8988T (cell line): ENCODE results near the gene MGAT1.
A peak's percentile ranks its signal among the peaks of the same experiment; 100 is the strongest.

ENCODE experiments used
- DNase-seq: peaks from one replicate; pipeline ENCODE4 v3.0.0; 2011

The MGAT1 gene

GRCh38 chr5:180823940-180824629 lies 21.5 kb upstream of the MGAT1 start:
- no peak for DNase-seq

- DNase-seq: no peak
These were observed 20.7 kb upstream of the MGAT1 start for GRCh38 chr5:180823346-180823745.

DNA sequence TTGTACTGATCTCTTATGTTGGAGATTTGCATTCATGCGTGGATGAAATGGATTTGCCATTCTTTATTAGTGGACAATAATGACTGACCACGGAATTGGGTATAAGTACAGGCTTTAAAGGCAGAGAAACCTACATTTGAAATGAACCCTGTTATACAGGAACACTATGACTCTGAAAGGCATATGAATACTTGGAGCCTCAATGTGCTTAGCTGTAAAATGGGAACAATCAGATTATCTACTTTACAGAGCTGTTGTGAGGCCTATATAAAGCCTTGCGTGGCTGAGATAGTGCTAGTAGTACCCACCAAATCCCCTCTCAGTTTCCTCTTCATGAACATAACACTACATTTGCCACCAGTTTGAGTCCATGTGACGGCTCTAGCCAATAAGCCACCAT lies 18.9 kb upstream of the MGAT1 start:
- no peak for DNase-seq

GRCh38 chr5:180820788-180821321 lies 18.2 kb upstream of the MGAT1 start:
- no peak for DNase-seq

- DNase-seq: no peak
These were observed 16.2 kb upstream of the MGAT1 start for GRCh38 chr5:180818677-180819341.

DNA sequence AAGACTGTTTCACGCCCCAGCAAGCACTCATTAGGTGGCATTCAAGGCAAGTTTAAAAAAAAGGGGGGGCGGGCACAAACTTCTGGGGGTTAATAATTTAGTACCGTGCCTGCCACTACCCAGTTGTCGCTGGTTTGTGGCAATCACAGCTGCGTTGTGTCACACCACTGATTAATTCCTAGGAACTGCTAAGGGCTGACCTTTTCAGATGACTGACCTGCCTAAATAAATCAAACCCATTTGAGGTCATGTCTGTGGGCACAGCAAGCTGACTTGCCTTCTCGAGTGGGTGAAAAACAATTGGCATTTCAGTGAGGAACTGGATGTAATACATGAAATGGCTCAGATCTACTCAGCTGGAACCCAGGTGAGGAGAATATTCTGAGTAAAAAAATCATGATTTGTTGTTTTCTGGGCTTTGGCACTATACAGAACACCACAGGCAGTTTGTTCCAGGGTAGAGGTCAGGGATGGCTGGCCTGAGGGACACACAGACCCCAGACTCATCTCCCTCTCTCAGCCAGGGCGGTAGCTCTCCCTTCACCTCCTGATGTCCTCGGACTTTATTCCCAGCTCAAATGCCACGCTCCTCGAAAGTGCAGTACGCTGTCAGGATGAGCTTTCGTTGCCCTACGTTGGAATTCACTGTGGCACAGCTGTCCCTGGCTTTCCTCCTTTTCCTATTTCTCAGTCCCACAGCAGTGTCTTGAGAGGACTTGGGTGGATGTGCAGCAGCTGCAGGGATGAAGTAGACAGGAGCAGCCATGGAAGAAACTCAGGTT lies 15.5 kb upstream of the MGAT1 start:
- no peak for DNase-seq

DNA sequence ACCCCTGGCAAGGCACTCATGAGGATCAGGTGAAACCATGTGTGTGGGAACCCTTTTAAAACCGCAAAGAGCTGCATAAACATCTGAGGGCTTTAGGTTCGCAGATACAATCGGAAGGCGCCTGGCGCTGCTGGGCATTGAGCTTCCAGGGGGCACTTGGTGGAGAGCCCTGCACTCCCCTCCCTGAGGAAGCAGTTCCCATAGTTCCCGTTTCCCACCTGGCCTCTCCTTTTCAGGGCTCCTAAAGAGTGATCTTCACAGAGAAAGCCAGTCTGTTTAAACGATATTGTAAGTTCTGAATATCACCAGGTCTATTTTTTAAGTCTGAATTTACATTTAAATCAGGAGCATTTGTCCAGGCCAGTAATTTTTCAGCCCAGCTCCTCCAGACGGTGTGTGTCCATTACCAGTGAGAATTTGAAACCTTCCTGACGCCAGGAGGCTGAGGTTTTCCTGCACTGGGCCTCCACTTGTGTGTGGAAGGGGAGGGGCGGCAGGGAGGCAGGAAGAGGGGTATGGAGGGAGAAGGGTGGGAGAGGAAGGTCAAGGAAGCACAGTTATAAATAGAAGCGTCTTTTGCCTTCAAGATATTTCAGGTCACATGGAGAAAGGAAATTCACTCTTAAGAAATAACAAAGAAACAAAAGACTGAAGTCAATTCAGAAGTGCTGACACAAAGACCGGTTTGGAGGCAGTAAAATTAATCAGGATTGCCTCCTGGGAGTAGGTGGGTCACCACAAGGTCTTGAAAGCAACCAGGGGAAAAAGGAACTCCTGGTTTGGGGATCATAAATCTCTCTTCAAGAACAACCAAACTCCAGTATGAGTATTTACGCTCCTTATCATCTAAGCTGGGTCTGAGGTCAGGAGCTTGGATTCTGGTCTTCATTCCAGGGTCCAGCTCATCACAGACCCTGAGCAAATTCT lies 14.3 kb upstream of the MGAT1 start:
- DNase-seq: no peak

DNA sequence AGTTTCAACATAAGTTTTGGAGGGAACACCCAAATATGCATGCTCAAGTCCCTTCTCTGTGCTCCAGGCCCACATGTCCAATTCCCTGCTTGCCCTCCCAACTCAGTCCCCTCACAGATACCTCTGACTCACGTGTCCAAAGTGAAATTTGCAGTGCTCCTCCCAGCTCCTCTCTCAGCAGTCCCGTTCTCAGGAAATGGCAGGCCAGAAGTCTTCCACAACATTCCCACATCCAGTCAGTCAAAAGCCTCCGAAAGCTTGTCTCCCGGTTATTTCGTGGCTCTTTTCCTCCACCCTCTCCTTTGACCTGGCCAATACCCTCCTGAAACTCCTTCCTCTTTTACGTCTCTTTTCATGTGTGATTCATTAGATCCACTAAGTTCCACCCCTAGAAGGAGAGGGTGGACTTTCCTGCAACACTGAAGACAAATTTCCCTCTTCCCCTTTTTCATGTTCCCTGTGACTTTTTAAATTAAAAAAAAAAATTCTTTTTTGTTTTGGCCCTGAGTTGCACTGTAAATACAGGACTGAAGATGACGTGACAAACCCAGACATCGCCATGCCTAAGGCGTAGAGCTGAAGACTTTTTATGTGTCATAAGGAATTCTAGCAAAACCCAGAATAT lies 12.8 kb upstream of the MGAT1 start:
- DNase-seq: no peak

- no peak for DNase-seq
These were observed 10.8 kb upstream of the MGAT1 start for GRCh38 chr5:180813420-180813819.

GRCh38 chr5:180811623-180812124 lies 9.1 kb upstream of the MGAT1 start:
- DNase-seq: no peak

GRCh38 chr5:180810959-180811622 lies 8.5 kb upstream of the MGAT1 start:
- no peak for DNase-seq

GRCh38 chr5:180810210-180810958 lies 7.8 kb upstream of the MGAT1 start:
- peak; percentile 84 for DNase-seq

DNA sequence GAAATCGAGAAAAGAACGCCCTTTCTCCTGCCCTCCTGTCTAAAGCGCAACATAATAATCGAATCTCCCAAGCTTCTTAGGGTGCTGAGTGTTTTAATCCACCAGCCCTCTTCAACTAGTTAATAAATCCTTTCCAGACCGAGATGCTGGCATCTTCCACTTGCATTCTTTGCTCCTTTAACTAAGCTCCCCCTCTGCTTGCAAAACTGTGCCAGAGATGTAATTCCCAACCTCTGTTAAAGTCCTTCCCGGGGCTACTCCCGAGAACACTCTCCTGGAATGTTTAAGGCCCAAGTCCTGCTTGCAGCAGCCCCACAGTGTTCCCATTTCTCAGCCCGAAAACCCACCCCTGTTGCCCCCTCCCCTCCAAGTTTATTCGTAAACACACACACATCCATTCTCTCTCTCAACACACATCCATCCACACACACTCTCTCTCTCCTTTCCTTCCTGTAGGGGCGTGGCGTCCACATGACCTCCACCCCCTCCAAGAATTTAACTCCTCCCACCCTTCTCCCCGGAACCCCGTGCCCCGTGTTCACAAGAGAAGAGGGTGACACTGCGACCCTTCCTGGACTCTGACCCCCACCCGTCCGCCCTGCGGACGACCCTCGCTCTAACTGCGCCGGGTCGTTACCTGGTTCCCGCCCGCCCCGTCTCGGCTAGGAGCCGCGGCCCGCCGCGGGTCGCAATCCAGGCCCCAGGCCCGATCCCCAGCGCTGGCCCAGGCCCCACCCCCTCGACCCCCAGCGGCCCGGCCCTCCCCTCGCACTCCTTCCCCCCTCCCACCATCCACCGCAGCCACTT lies 7.0 kb upstream of the MGAT1 start:
- DNase-seq: peak; percentile 87

- no peak for DNase-seq
These were observed 5.9 kb upstream of the MGAT1 start for GRCh38 chr5:180808461-180809000.

DNA sequence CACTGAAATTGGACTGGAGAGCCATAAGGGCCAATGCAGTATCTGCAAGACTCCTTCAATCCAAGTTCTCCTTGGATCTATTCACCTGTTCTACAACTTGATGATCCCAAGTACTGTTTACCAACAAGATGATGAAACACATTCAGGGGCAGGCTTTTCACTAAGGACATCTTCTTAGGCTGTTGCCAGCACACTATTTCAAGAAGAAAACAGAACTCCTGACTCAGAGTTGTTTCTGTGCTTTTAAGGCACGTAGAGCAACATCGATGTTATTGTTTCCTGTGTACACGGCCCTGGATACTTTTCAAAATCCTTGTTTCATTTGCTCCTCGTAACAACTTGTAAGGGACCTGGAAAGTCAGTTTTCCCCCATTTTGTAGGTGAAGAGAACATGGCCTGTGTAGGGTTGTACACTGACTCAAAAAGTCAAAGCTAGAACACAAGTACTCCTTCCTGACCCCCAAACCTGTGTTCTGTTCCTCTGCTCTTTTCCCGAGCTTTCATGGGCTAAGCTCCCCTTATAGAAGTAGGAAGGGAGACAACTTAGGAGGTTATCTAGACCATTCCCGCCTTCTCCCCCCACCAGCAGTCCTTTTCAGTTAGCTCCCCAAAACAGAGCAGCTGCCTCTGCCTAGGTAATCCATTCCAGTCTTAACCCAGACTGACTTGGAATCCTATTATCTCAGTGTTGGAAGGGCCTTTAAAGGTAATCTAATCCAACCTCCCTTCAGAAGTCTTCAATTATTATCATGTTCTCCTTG lies 5.2 kb upstream of the MGAT1 start:
- no peak for DNase-seq

GRCh38 chr5:180807046-180807445 lies 4.4 kb upstream of the MGAT1 start:
- no peak for DNase-seq

- no peak for DNase-seq
These were observed 3.9 kb upstream of the MGAT1 start for GRCh38 chr5:180806351-180807011.

DNA sequence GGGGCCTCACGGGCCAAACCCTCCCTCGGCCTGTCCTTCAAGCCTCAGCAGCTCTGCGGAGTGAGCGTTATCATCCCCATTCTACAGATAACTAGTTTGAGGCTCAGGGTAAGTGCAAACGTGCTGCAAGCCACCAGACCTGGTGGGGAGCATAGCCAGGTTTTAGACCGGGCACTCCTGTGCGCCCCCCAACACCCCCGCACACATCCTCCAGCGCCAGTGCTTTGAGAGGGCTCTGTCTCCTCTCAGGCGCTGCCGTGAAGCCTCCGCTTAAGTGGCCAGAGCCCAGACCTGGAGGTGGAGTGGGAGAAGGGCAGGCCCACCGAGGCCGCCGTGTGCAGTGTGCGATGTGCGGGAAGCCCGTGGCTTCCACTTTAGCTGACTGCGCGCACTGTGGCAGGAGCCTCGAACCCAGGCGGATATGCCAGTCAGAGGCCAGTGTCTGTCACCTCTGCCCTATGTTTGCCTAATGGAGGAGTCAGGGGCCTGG lies 1.6 kb upstream of the MGAT1 start:
- no peak for DNase-seq
